SK-MEL-5 (cell line): ENCODE results near the gene SLC25A36. TPM values are rescaled to one million over a fixed set of nuclear protein-coding genes. Genes with fewer than 3 reads are reported as not detected.
"Not testable (repeated sequence)": the region's sequence is repeated elsewhere in the genome, so short reads cannot be mapped to it uniquely, and the experiment has no call there.

ENCODE experiments used
- DNase-seq: peaks from one replicate; pipeline ENCODE4 v3.0.0-alpha.2; 2016; ENCODE audit warnings: low read depth, low spot score
- in situ Hi-C: cut with HindIII; loops from 2 replicates; pipeline ENCODE4 v1.10.0; 2016; ENCODE audit warnings: low sequenced_read_pairs, high pct_unique_total_duplicates, low pct_unique_long_range_greater_than_20kb
- total RNA-seq: library from RNA; depleted of rRNA; stranded (reverse); fragments of >200 nt; shearing (Covaris generic); gene quantifications from 2 replicates; pipeline ENCODE4 v1.2.3, GENCODE V29; 2014; rRNA removed

SLC25A36 gene
- total RNA-seq, 1 experiment from 2014 or later: 92.5 TPM

- no peak for DNase-seq
- in situ Hi-C loops: no loop called here
Observed at GRCh38 chr3:141015481-141015880, 73.8 kb downstream of the SLC25A36 start.

- DNase-seq, in situ Hi-C loops: not testable (repeated sequence)
Observed at GRCh38 chr3:141017366-141018322, 76.0 kb downstream of the SLC25A36 start.

DNA sequence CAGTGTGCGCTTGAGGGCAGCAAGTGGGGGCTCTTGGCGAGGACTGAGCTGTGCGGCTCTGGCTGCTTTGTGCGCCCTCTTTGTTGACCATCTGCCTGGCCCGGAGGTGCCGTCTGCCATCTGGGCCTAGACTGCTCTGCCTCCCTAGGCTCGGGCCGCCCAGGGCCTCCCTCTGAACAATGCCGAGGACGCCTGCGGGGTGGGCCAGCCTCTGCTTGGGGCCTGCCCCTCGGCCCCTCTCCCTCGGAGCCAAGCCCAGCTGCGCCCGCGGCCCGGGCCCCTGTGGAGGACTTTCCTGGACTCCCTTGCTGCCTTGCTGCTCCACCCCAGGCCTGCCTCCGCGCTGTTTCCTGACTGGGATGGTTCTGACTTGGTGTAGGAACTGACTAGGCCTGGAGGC is 77.6 kb downstream of the SLC25A36 start:
- in situ Hi-C loops: no loop called here
- DNase-seq: no peak

- in situ Hi-C loops: no loop called here
- no peak for DNase-seq
Observed at GRCh38 chr3:141020143-141020830, 78.7 kb downstream of the SLC25A36 start.

- in situ Hi-C loops: no loop called here
- DNase-seq: no peak
Observed at GRCh38 chr3:141021261-141021660, 79.6 kb downstream of the SLC25A36 start.

Other genes starting within 250 kb of the SLC25A36 start
- gene SPSB4, start 109.5 kb downstream of the SLC25A36 start, total RNA-seq: 0.08 TPM in 1 of 2 replicates, not detected in the other